AG09319 (cell line): ENCODE results near the gene TEK.

Source experiments
- DNase-seq: peaks from one replicate; pipeline ENCODE4 v3.0.0-alpha.2; 2010; ENCODE audit warnings: low read depth; ENCODE audit errors: extremely low read depth
- TF ChIP-seq, protein P1 (sequence below): IDR thresholded peaks from 2 replicates; pipeline ENCODE4 v1.5.1; 2011; ENCODE audit warnings: low read depth, mild to moderate bottlenecking, inconsistent platforms, low read length, moderate library complexity

TEK gene

GRCh38 chr9:27145143-27145542 is 36.1 kb downstream of the TEK start:
- TF ChIP-seq, protein P1, sequence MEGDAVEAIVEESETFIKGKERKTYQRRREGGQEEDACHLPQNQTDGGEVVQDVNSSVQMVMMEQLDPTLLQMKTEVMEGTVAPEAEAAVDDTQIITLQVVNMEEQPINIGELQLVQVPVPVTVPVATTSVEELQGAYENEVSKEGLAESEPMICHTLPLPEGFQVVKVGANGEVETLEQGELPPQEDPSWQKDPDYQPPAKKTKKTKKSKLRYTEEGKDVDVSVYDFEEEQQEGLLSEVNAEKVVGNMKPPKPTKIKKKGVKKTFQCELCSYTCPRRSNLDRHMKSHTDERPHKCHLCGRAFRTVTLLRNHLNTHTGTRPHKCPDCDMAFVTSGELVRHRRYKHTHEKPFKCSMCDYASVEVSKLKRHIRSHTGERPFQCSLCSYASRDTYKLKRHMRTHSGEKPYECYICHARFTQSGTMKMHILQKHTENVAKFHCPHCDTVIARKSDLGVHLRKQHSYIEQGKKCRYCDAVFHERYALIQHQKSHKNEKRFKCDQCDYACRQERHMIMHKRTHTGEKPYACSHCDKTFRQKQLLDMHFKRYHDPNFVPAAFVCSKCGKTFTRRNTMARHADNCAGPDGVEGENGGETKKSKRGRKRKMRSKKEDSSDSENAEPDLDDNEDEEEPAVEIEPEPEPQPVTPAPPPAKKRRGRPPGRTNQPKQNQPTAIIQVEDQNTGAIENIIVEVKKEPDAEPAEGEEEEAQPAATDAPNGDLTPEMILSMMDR, result no peak
- no peak for DNase-seq

DNA sequence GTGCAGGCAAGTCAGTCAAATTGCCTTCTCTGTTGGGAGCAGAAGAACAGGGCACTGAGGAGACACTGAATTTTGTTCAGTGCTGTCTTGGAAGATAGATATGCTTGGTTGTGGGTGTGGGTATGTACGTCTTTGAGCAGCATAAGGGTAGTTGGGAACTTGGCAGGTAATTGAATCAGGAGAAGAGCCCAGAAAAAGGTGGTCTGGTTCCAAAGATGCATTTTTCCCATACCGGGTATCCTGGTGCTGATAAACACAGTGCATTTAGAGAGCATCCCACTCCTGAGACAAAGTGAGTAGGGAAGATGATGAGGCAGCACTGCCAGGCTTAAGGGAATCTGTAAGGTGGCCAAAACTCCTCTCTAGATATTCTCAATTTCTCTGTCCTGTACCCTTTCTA is 40.6 kb downstream of the TEK start:
- TF ChIP-seq, protein P1, result no peak
- no peak for DNase-seq

DNA sequence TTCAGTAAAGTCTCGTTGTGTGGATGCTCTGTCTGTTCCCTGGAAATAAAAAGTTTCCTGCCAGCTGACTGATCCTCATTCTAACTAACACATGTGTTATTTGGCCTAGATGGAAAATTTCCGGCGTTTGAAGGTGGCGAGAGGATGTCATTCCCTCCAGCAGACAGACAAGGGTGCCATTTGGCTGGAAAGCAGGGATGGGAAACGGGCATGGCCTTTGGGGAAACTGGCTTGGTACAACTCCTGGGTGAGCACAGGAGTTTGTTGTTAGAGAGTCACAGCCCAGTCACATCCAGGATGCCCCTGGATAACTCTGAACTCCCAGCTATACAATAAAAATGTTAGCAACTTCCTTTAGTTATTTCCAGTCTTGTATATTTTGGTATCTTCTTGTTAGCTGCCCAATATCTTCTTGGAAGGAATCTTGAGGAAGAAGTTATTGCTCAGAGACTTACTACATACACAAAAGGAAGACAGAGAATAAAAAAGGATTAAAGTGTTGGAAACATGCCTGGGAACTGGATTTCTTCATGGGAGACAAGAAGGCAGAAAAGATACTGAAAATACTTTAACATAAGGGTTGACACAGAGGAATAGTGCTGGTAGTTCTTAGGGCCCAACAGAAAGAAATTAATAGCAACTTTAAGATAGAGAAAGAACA is 41.9 kb downstream of the TEK start:
- no peak for DNase-seq
- TF ChIP-seq, protein P1, result no peak

DNA sequence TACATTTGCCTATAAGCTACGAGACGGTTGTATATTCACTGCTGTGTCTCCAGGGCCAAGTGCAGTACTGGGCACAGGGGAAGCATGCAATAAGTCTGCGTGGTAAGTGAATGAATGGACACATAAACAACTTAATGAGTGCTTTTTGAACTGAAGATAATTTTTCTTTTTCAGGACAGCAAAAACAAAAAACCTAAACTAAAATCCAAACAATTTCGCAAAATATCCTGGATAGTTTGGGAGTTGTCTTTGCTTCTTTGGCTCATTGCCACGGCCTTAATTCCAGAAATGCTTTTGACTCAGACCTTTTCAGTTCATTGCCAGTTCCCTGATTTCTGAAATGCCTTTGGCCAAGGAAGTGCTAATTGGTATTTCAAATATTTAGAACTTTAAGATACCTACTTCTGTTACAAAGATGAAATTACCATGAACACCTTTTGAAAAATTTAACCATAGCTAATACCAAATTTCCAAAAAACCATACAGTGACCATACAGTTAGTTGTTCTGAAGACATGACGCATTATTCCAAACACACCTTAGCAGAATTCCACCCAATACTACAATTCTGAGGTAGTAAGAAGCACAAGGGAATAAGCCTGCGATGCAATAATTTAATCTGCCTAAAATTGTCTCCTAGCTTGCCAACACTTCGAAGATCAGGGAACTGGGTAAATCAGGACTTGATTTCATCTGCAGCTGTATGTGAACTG is 42.8 kb downstream of the TEK start:
- TF ChIP-seq, protein P1, result no peak
- no peak for DNase-seq

DNA sequence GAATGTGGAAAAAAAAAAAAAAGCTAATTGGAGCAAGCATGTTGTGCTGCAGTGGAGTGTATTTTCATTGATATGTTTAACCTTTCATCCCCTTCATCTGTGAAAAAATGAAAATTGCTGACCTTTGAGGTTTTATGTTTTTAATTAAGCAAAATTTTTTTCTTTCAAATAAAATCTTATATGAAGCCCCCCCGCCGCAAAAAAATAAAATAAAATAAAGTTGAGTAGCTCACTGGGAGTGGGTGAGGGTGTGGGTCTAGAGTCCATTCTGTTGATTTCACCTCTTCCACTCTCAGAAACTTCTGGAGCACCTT is 43.3 kb downstream of the TEK start:
- no peak for DNase-seq
- TF ChIP-seq, protein P1, result no peak

- peak; percentile 16 for DNase-seq
- TF ChIP-seq, protein P1, result no peak
Observed at GRCh38 chr9:27154908-27155307, 45.9 kb downstream of the TEK start.

GRCh38 chr9:27157097-27157496 is 48.1 kb downstream of the TEK start:
- DNase-seq, result no peak

More at GRCh38 chr9:27157097-27157496, 48.1 kb downstream of the TEK start:
- TF ChIP-seq, protein P1, result no peak
